Right lobe of liver (tissue), 6 donors: ENCODE measurements around the gene S1PR5. TPM values are rescaled to one million over a fixed set of nuclear protein-coding genes. Genes with fewer than 3 reads are reported as not detected.

Experiments
- ATAC-seq, 4 donors: fragments of 200-7000 bp; cut with Tn5 transposase; one replicate each; pipeline ENCODE4 v1.9.1; 2020; ENCODE audit warnings: mild to moderate bottlenecking in 4 of 4, moderate library complexity in 4 of 4
- DNase-seq, 3 donors: peaks; one replicate each; pipeline ENCODE4 v3.0.0-alpha.2; 2020
- H3K27ac ChIP-seq, 3 donors: fragments of 200-600 bp; one replicate each; pipeline ENCODE4 v1.8.0; 2022
- H3K27me3 ChIP-seq, 2 donors: fragments of 200-600 bp; one replicate each; pipeline ENCODE4 v1.8.0; 2022
- H3K36me3 ChIP-seq, 4 donors: fragments of 200-600 bp; sonication (generic) in 1 of 4; one replicate each; pipeline versions ENCODE4 v1.5.1 to v1.8.0; 2017 to 2022; ENCODE audit warnings: control low read depth in 1 of 4
- H3K4me1 ChIP-seq, 4 donors: fragments of 200-600 bp; sonication (generic) in 1 of 4; one replicate each; pipeline versions ENCODE4 v1.5.1 to v1.8.0; 2017 to 2022; ENCODE audit warnings: control low read depth in 1 of 4
- H3K4me3 ChIP-seq, 3 donors: fragments of 200-600 bp; one replicate each; pipeline ENCODE4 v1.8.0; 2022
- H3K9me3 ChIP-seq, 4 donors: fragments of 200-600 bp; sonication (generic) in 1 of 4; one replicate each; pipeline versions ENCODE4 v1.5.1 to v1.8.0; 2017 to 2022; ENCODE audit warnings: control low read depth in 1 of 4
- CTCF ChIP-seq, 4 donors: fragments of 200-600 bp in 3 of 4; fragments of 450-650 bp in 1 of 4; IDR thresholded peaks; one replicate each; pipeline versions ENCODE4 v1.5.1 to v1.8.0; 2016 to 2022; ENCODE audit warnings: antibody characterized with exemption in 4 of 4, mild to moderate bottlenecking in 2 of 4
- POLR2A ChIP-seq: fragments of 450-650 bp; IDR thresholded peaks from one replicate; pipeline ENCODE4 v1.6.1; 2017; ENCODE audit warnings: antibody characterized with exemption, mild to moderate bottlenecking
- WGBS: methylation state at CpG from one replicate; pipeline ENCODE4 v1.1.6; 2018; ENCODE audit warnings: low coverage, low lambda C conversion rate; ENCODE audit not compliant: insufficient coverage; ENCODE audit errors: missing lambda C conversion rate; 5-methylcytosine and 5-hydroxymethylcytosine counted together
- intact Hi-C, 2 donors: fragments of 100-400 bp; cut with DNase I; formaldehyde crosslinking; loops; one replicate each; pipeline versions ENCODE4 v1.11.2 to v1.14.1; 2022
- long read RNA-seq: library from polyadenylated mRNA; unstranded; transcript quantifications from one replicate; pipeline ENCODE4 v2.0.0, GENCODE V29; 2019
- total RNA-seq, 6 experiments: library from RNA; depleted of rRNA in 2 of 6; stranded (reverse); fragments of >200 nt in 2 of 6; fragmentation: NEBNext Ultra II Directional in 3 of 6; extraction: Animal tissue kit (Norgen Biotek cat#: 25700) in 3 of 6; gene quantifications; one replicate each; pipeline versions ENCODE4 v1.1.0 to v1.2.4, GENCODE V29; 2016 to 2023
- donor health status: DM: no; HTN: yes; CAD: no.
- donor health status: DM: no; HTN: no; CAD: no.
- donor health status: DM: no; HTN: no; CAD: no.
- donor health status: DM: no; HTN: yes; CAD: no.
- donor health status: DM: no; HTN: yes; CAD: no.

S1PR5 gene
- under 1 TPM in 5 of 6 experiments, not detected in 1; 0.20 to 0.43 (median 0.35) TPM for total RNA-seq
- long read RNA-seq, result 0 reads

- H3K9me3 ChIP-seq, result no peaks in the 10 kb centered on the region
- H3K27ac ChIP-seq, result no peak within 1 kb of the TSS
- H3K27me3 ChIP-seq, result peaks cover 0 to 21% of the 10 kb centered on the region in 2 donors
- intact Hi-C loops, result no loop called here
- peak within 1 kb of the TSS in 2 of 3 donors; percentile 15 to 40 for H3K4me3 ChIP-seq
- H3K36me3 ChIP-seq, result no peaks in the 10 kb centered on the region
- peaks cover 0 to 6% (median 0%) of the 10 kb centered on the region in 4 donors for H3K4me1 ChIP-seq
- peak in 1 of 3 donors; percentile 32 for DNase-seq
- TF ChIP-seq CTCF (IDR thresholded peaks at IDR 0.05) (no peak), POLR2A (no peak)
- ATAC-seq, result peak; percentile 36 to 58 (median 47)
- WGBS, result 0% methylated on average over 6 of the region's 39 CpGs
These were observed at the start of gene S1PR5 for GRCh38 chr19:10517361-10517759. Gene S1PR5 (minus strand): TSS chr19:10517447. CDS start chr19:10515011, 2,436 bp downstream.

DNA sequence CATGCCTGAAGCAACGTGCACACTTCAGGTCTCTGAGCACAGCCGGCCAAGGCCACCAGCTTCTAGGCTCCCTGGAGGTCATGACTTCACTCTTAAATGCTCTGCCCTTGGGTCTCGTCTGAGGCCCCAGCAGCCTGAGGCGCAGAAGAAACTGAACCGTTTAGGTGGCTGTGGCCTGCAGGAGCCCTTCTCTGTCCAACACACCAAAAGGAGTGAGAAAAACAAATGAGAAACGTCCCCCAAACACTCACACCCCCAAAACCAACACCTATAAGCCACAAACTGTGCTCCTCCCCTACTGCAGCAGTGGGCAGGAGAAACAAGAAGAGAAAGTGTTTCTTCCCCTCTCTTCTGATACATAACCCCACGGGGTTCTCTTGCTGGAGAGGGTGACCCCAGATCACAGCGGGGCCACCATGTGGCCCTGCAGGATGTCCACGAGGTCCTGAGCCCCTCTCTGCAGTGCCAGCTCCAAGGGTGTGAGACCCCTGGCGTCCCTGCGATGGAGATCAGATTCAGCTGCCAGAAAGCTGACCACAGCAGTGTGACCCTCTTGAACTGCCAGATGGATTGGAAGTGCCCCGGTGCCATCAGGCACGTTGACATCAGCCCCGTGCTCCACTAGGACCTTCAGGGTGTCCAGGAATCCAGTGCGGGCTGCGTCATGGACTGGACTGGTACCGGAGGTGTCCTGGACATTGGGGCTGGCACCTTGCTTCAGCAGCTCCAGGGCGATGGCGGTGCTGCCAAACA, 49.6 kb upstream of the S1PR5 start:
- DNase-seq (no peak), ATAC-seq (no peak)
- H3K36me3 ChIP-seq, result peaks cover 0 to 3% (median 0%) of the 10 kb centered on the region in 4 donors
- TF ChIP-seq CTCF (IDR thresholded peaks at IDR 0.05) (no peak), POLR2A (no peak)
- H3K4me3 ChIP-seq, result peak overlapping the region in 2 of 3 donors; percentile 88 to 91
- intact Hi-C loops, result no loop called here
- H3K27me3 ChIP-seq, result no peaks in the 10 kb centered on the region
- peaks cover 0 to 11% (median 3%) of the 10 kb centered on the region in 4 donors for H3K4me1 ChIP-seq
- H3K9me3 ChIP-seq, result no peaks in the 10 kb centered on the region
- peak overlapping the region; percentile 47 to 58 (median 58) for H3K27ac ChIP-seq
- 14% methylated on average over 9 of the region's 19 CpGs for WGBS

DNA sequence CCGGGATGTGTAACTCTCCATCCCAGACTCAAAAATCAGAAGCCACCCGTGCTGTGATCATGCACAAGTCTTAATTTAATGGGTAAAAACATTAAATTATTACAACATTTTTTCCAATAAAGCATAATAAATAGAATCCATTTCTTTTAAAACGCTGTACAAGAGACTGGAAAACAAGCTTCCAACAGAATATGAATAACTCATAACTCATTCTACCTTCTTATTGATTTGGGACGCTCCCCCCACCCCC, 49.1 kb upstream of the S1PR5 start:
- no peak for ATAC-seq
- Histone ChIP-seq H3K9me3 (no peaks in the 10 kb centered on the region), H3K4me3 (peak overlapping the region; percentile 67 to 91 (median 88)), H3K4me1 (peaks cover 0 to 11% (median 3%) of the 10 kb centered on the region in 4 donors), H3K27ac (peak overlapping the region; percentile 47 to 58 (median 58)), H3K36me3 (peaks cover 0 to 3% (median 0%) of the 10 kb centered on the region in 4 donors), H3K27me3 (no peaks in the 10 kb centered on the region)
- TF ChIP-seq POLR2A (no peak), CTCF (IDR thresholded peaks at IDR 0.05) (no peak)
- intact Hi-C loops, result no loop called here
- DNase-seq, result no peak
- 3% methylated on average over 4 of the region's 4 CpGs for WGBS

DNA sequence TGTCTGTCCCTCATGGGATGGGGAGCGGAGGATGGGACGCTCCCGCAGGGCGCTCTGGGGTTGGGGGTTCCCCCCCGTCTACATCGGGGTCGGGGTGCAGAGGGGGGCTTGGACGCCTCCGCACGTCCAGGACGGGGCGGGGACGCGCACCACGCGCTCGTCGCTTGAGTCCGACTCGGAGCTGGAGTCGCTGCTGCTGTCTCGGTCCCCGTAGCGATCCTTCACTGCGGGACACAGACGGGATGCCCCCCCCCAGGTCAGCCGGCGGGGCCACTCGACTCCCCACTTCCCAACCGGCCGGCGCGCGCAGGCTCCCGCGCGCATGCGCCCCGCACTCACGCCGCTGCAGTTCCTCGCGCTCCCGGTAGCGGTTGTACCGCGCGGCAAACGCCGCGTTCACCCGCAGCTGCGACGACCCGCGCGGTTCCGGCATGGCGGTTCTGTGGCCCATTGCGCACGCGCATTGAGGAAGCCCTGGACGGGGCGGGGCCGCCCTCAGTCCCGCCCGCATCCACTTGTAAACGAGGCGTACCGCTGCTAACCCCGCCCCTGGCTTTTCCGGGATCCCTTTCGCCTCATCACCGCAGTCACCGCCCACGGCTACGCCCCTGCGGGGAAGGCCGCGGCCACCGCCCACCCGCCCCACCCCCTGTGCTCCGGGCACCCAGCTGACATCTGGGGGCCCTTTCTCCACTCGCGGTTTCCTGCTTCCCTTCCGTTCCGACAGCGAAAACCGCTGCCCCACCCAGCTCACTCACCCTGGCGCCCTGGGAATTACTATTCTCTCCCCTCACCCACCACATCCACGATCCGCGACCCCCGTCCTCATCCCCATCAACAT, 48.5 kb upstream of the S1PR5 start, which contains the start of gene KRI1:
TSS of gene KRI1 (minus strand) at position 444 of the 841 bp plus-strand sequence. CDS start at position 433, 11 bp downstream.
- intact Hi-C loops, result no loop called here

More for the DNA sequence above, 48.5 kb upstream of the S1PR5 start, which contains the start of gene KRI1:
- peak; percentile 99 for DNase-seq
- TF ChIP-seq CTCF (IDR thresholded peaks at IDR 0.05) (peak in 2 of 4 donors; percentile 17 to 57), POLR2A (peak; percentile 77)
- peak within 1 kb of the TSS; percentile 67 to 91 (median 88) for H3K4me3 ChIP-seq
- no peaks in the 10 kb centered on the region for H3K9me3 ChIP-seq
- H3K27ac ChIP-seq, result peak within 1 kb of the TSS; percentile 56 to 73 (median 58)
- no peaks in the 10 kb centered on the region for H3K27me3 ChIP-seq
- peaks cover 0 to 11% (median 3%) of the 10 kb centered on the region in 4 donors for H3K4me1 ChIP-seq
- 3% methylated on average over 24 of the region's 94 CpGs for WGBS
- H3K36me3 ChIP-seq, result peaks cover 0 to 3% (median 0%) of the 10 kb centered on the region in 4 donors
- ATAC-seq, result peak; percentile 84 to 86 (median 84)
